IMR-90 (cell line): ENCODE data around the gene HOXB7. TPM values are rescaled to one million over a fixed set of nuclear protein-coding genes. Genes with fewer than 3 reads are reported as not detected.

Experiments used
- ATAC-seq: fragments of 200-7000 bp; cut with Tn5 transposase; 2 replicates; pipeline ENCODE4 v1.9.1; 2020; ENCODE audit warnings: low read depth, mild to moderate bottlenecking, moderate library complexity
- BruUV-seq: library from RNA; stranded (reverse); fragments of 400-500 nt; replicated peaks from 2 replicates; lab custom pipeline; 2021; lab: Mats Ljungman, UMichigan
- CTCF ChIA-PET: fragments of 300-600 bp; formaldehyde crosslinking; extraction: SDS; loops from one replicate; lab custom pipeline; 2021; ENCODE audit warnings: antibody characterized with exemption; lab: Yijun Ruan, JAX
- POLR2A ChIA-PET: fragments of 300-600 bp; sonication (Branson Sonifier 250); formaldehyde crosslinking; loops from one replicate; lab custom pipeline; 2022; ENCODE audit warnings: antibody characterized with exemption; ENCODE audit not compliant: unreplicated experiment; lab: Charles Lee
- DNase-seq: peaks from one replicate; pipeline ENCODE4 v3.0.0; 2013
- H2AFZ ChIP-seq: replicated peaks from 2 replicates; pipeline ENCODE3; 2013; ENCODE audit warnings: low read length, mild to moderate bottlenecking; ENCODE audit not compliant: poor library complexity
- H2AK5ac ChIP-seq: 2 replicates; pipeline ENCODE4 v1.6.1; 2013; ENCODE audit warnings: low read depth, low read length, inconsistent platforms
- H2AK9ac ChIP-seq: replicated peaks from 2 replicates; pipeline ENCODE3; 2013; ENCODE audit warnings: mild to moderate bottlenecking, low read depth, low read length, moderate library complexity; ENCODE audit not compliant: poor library complexity
- H2BK120ac ChIP-seq: 2 replicates; pipeline ENCODE4 v1.6.1; 2013; ENCODE audit warnings: low read depth, low read length, inconsistent platforms
- H2BK15ac ChIP-seq: 3 replicates; pipeline ENCODE4 v1.6.1; 2013; ENCODE audit warnings: low read depth, low read length, inconsistent platforms
- H2BK20ac ChIP-seq: 2 replicates; pipeline ENCODE4 v1.6.1; 2013; ENCODE audit warnings: low read depth, mild to moderate bottlenecking, inconsistent platforms, low read length, moderate library complexity
- H2BK5ac ChIP-seq: 2 replicates; pipeline ENCODE4 v1.6.1; 2013; ENCODE audit warnings: mild to moderate bottlenecking, low read depth, low read length, inconsistent platforms; ENCODE audit not compliant: poor library complexity, severe bottlenecking
- H3K14ac ChIP-seq: replicated peaks from 2 replicates; pipeline ENCODE4 v1.6.1; 2013; ENCODE audit warnings: low read depth, low read length, inconsistent platforms
- H3K18ac ChIP-seq: 2 replicates; pipeline ENCODE4 v1.6.1; 2013; ENCODE audit warnings: low read depth, low read length, control low read depth
- H3K23ac ChIP-seq: 2 replicates; pipeline ENCODE4 v1.6.1; 2013; ENCODE audit warnings: low read depth, low read length, inconsistent platforms
- H3K27ac ChIP-seq: 2 replicates; pipeline ENCODE4 v1.5.1; 2013; ENCODE audit warnings: mild to moderate bottlenecking, control low read depth, low read length; ENCODE audit not compliant: insufficient read depth
- H3K27me3 ChIP-seq: 2 replicates; pipeline ENCODE4 v1.6.1; 2013; ENCODE audit warnings: low read length; ENCODE audit not compliant: control insufficient read depth, insufficient read depth
- H3K36me3 ChIP-seq: 2 replicates; pipeline ENCODE4 v1.6.1; 2013; ENCODE audit warnings: low read length, mixed read lengths; ENCODE audit not compliant: control insufficient read depth, insufficient read depth
- H3K4ac ChIP-seq: 2 replicates; pipeline ENCODE4 v1.6.1; 2013; ENCODE audit warnings: low read depth, low read length, inconsistent platforms
- H3K4me1 ChIP-seq: 2 replicates; pipeline ENCODE4 v1.6.1; 2013; ENCODE audit warnings: low read length, mixed read lengths; ENCODE audit not compliant: control insufficient read depth, insufficient read depth
- H3K4me2 ChIP-seq: 2 replicates; pipeline ENCODE4 v1.6.1; 2013; ENCODE audit warnings: low read depth, mild to moderate bottlenecking, control low read depth, low read length, moderate library complexity
- H3K4me3 ChIP-seq: 2 replicates; pipeline ENCODE4 v1.5.1; 2013; ENCODE audit warnings: low read depth, mild to moderate bottlenecking, control low read depth, low read length, moderate library complexity; ENCODE audit not compliant: insufficient read depth
- H3K56ac ChIP-seq: 2 replicates; pipeline ENCODE4 v1.6.1; 2013; ENCODE audit warnings: low read length, inconsistent platforms; ENCODE audit not compliant: insufficient read depth; ENCODE audit errors: extremely low read depth
- H3K79me1 ChIP-seq, 2 experiments: 2 replicates each; pipeline ENCODE4 v1.6.1; 2013; ENCODE audit warnings: low read length in 2 of 2, inconsistent platforms in 1 of 2, low read depth in 1 of 2
- H3K9ac ChIP-seq: 2 replicates; pipeline ENCODE4 v1.6.1; 2013; ENCODE audit warnings: low read depth, low read length, control low read depth
- H3K9me1 ChIP-seq: 2 replicates; pipeline ENCODE4 v1.6.1; 2013; ENCODE audit warnings: low read length, inconsistent platforms; ENCODE audit not compliant: insufficient read depth
- H3K9me3 ChIP-seq: 2 replicates; pipeline ENCODE4 v1.6.1; 2013; ENCODE audit warnings: low read length; ENCODE audit not compliant: control insufficient read depth, insufficient read depth
- H4K20me1 ChIP-seq: 2 replicates; pipeline ENCODE4 v1.6.1; 2013; ENCODE audit warnings: low read length, inconsistent platforms; ENCODE audit not compliant: insufficient read depth
- H4K5ac ChIP-seq: 2 replicates; pipeline ENCODE4 v1.6.1; 2013; ENCODE audit warnings: mild to moderate bottlenecking, low read depth, low read length, control low read depth
- H4K8ac ChIP-seq, 2 experiments: 2 replicates each; pipeline ENCODE4 v1.6.1; 2013; ENCODE audit warnings: low read depth in 2 of 2, low read length in 2 of 2, control low read depth in 1 of 2, inconsistent platforms in 1 of 2
- H4K91ac ChIP-seq: 2 replicates; pipeline ENCODE4 v1.6.1; 2013; ENCODE audit warnings: low read depth, low read length, inconsistent platforms; ENCODE audit not compliant: insufficient read depth
- CHD1 ChIP-seq: IDR thresholded peaks from 2 replicates; pipeline ENCODE4 v1.6.1; 2012; ENCODE audit warnings: low read depth, low read length, improper control_type of control experiment
- MAFK ChIP-seq: IDR thresholded peaks from 2 replicates; pipeline ENCODE4 v1.6.1; 2012; ENCODE audit warnings: low read depth, low read length, improper control_type of control experiment
- POLR2A ChIP-seq: IDR thresholded peaks from 2 replicates; pipeline ENCODE4 v1.6.1; 2012; ENCODE audit warnings: mild to moderate bottlenecking, low read depth, low read length
- RAD21 ChIP-seq: IDR thresholded peaks from 2 replicates; pipeline ENCODE4 v1.6.1; 2012; ENCODE audit warnings: low read length, improper control_type of control experiment
- WGBS, 2 experiments: methylation state at CpG; one replicate each; pipeline versions ENCODE4 v1.1.5 to v1.1.7; 2013; ENCODE audit warnings: missing lambda C conversion rate in 2 of 2; ENCODE audit not compliant: insufficient read length in 1 of 2; ENCODE audit errors: extremely low coverage in 2 of 2; 5-methylcytosine and 5-hydroxymethylcytosine counted together
- dilution Hi-C: fragments of 300-500 bp; cut with HindIII; formaldehyde crosslinking; loops from one replicate; pipeline ENCODE4 v1.14.3; 2018; ENCODE audit warnings: low sequenced_read_pairs; ENCODE audit not compliant: unreplicated experiment
- in situ Hi-C: fragments of 300-500 bp; cut with MboI; formaldehyde crosslinking; loops from 3 replicates; pipeline ENCODE4 v1.14.3; 2019; ENCODE audit warnings: low sequenced_read_pairs, inconsistent platforms, mixed read lengths
- intact Hi-C: fragments of 100-400 bp; cut with micrococcal nuclease; formaldehyde crosslinking; loops from 2 replicates; pipeline ENCODE4 v1.10.0; 2022
- polyA plus RNA-seq, 3 experiments: library from polyadenylated mRNA; depleted of rRNA; stranded (reverse); fragments of >200 nt; gene quantifications; 2 replicates each; pipeline ENCODE4 v1.2.3, GENCODE V29; 2012; ENCODE audit warnings: low replicate concordance in 1 of 3
- total RNA-seq: library from RNA; depleted of rRNA; stranded (reverse); fragments of >200 nt; gene quantifications from 2 replicates; pipeline ENCODE4 v1.2.3, GENCODE V29; 2012

HOXB7 gene
- total and polyA plus RNA-seq, 2 of the 4 experiments (the other 2 are of a cell fraction) = 1.8 to 6.7 TPM

- dilution Hi-C loops = no loop called here
- no peaks in the 10 kb centered on the region for H3K79me1 ChIP-seq
- H2AK5ac ChIP-seq = no peak overlapping the region
- H3K4me3 ChIP-seq = no peak overlapping the region
- no peak overlapping the region for H2BK15ac ChIP-seq
- H4K20me1 ChIP-seq = peaks cover 11% of the 10 kb centered on the region; the same call in 1 of the 2 replicates
- H4K5ac ChIP-seq = no peak overlapping the region
- H3K18ac ChIP-seq = no peak overlapping the region
- WGBS, 2 experiments = 16% methylated on average over 2 of the region's 4 CpGs; no CpG with 5 or more reads in 1 of the 2 experiments
- DNase-seq (no peak), ATAC-seq (no peak)
- H2BK120ac ChIP-seq = no peak overlapping the region
- H3K9ac ChIP-seq = no peak overlapping the region
- H2BK5ac ChIP-seq = no peak overlapping the region
- intact Hi-C loops = no loop called here
- peaks cover 98% of the 10 kb centered on the region for H3K27me3 ChIP-seq
- no peak overlapping the region for H3K27ac ChIP-seq
- H3K4me1 ChIP-seq = no peaks in the 10 kb centered on the region; the same call in 1 of the 2 replicates
- no peaks in the 10 kb centered on the region; the same call in 1 of the 2 replicates for H3K9me1 ChIP-seq
- H3K4me2 ChIP-seq = no peak overlapping the region
- no peak overlapping the region for H3K4ac ChIP-seq
- H3K23ac ChIP-seq = peak overlapping the region; percentile 34; the same call in 1 of the 2 replicates
- ChIA-PET POLR2A (no interaction called here), CTCF (interaction anchor here (1.0 to 1.1 kb wide), 2 partner anchors 288 to 598 kb away, joined by 3 to 4 read pairs; no protein-coding TSS in a partner anchor)
- no peak overlapping the region for H4K91ac ChIP-seq
- in situ Hi-C loops = loop anchor here (10.0 kb wide), 1 partner anchor 459 kb away; no protein-coding TSS in a partner anchor
- H3K9me3 ChIP-seq = peaks cover 14% of the 10 kb centered on the region
- H3K36me3 ChIP-seq = no peaks in the 10 kb centered on the region
- H3K14ac ChIP-seq = no peak overlapping the region
- no peak overlapping the region for H3K56ac ChIP-seq
- TF ChIP-seq CHD1 = no peak
- TF ChIP-seq POLR2A = no peak
- no peak for TF ChIP-seq MAFK
- no peak for TF ChIP-seq RAD21
- no peak overlapping the region for H2BK20ac ChIP-seq
- no peak overlapping the region for H2AFZ ChIP-seq
- no peak overlapping the region for H2AK9ac ChIP-seq
- no TSS peak for BruUV-seq
- no peak overlapping the region for H4K8ac ChIP-seq
Measured at GRCh38 chr17:48623583-48623982, 12.8 kb upstream of the HOXB7 start.
